Measurements from ENCODE around the gene PNMT. TPM values are rescaled to one million over a fixed set of nuclear protein-coding genes. Genes with fewer than 3 reads are reported as not detected.

PNMT gene
- total and polyA plus RNA-seq, 2 of the 13 experiments (the other 11 are each of a cell fraction or from before 2014, with no cell fraction given) = 0.25 TPM; not detected in 1

GRCh38 chr17:39674702-39675389 lies 6.6 kb downstream of the PNMT start (continued):
- TF ChIP-seq ZNF510 (CRISPR knock-in tag; IDR thresholded peaks at IDR 0.05; ENCODE audit: low read depth) = no peak
- 0 out of 2 replicates have a peak, but pooled peaks have one; percentile 41 for TF ChIP-seq REL (CRISPR knock-in tag; conservative IDR thresholded peaks at IDR 0.05)
- peak; percentile 38; the same call in 1 of the 2 replicates for TF ChIP-seq ATF7-NPFF (CRISPR knock-in tag; IDR thresholded peaks at IDR 0.05; ENCODE audit: low read depth)
- TF ChIP-seq HNRNPLL (IDR thresholded peaks at IDR 0.05; ENCODE audit: low read depth, low read length, poor library complexity, severe bottlenecking) = peak; percentile 47
- 0 out of 2 replicates have a peak, but pooled peaks have one; percentile 36 for TF ChIP-seq HDAC2 (CRISPR knock-in tag; IDR thresholded peaks at IDR 0.05)
- TF ChIP-seq NR2F6 (IDR thresholded peaks at IDR 0.05) = peak; percentile 63; the same call in 1 of the 2 replicates
- peak; percentile 75 for TF ChIP-seq NR2F6 (CRISPR knock-in tag; IDR thresholded peaks at IDR 0.05)
- 0 out of 2 replicates have a peak, but pooled peaks have one; percentile 53 for TF ChIP-seq ZNF136 (CRISPR knock-in tag; IDR thresholded peaks at IDR 0.05; ENCODE audit: low read depth)
- peak; percentile 50; the same call in 1 of the 2 replicates for TF ChIP-seq ZNF264 (CRISPR knock-in tag; IDR thresholded peaks at IDR 0.05)
- TF ChIP-seq ZNF350 (CRISPR knock-in tag; IDR thresholded peaks at IDR 0.05; ENCODE audit: borderline replicate concordance, low read depth) = no peak; the same call in 1 of the 2 replicates
- TF ChIP-seq HIVEP1 (CRISPR knock-in tag; IDR thresholded peaks at IDR 0.05) = no peak
- TF ChIP-seq XRCC5 (optimal IDR thresholded peaks at IDR 0.05; ENCODE audit: low read length) = peak; percentile 13
- TF ChIP-seq ZNF747 (CRISPR knock-in tag; IDR thresholded peaks at IDR 0.05; ENCODE audit: borderline replicate concordance) = peak; percentile 66; the same call in 1 of the 2 replicates
- TF ChIP-seq, protein P1, sequence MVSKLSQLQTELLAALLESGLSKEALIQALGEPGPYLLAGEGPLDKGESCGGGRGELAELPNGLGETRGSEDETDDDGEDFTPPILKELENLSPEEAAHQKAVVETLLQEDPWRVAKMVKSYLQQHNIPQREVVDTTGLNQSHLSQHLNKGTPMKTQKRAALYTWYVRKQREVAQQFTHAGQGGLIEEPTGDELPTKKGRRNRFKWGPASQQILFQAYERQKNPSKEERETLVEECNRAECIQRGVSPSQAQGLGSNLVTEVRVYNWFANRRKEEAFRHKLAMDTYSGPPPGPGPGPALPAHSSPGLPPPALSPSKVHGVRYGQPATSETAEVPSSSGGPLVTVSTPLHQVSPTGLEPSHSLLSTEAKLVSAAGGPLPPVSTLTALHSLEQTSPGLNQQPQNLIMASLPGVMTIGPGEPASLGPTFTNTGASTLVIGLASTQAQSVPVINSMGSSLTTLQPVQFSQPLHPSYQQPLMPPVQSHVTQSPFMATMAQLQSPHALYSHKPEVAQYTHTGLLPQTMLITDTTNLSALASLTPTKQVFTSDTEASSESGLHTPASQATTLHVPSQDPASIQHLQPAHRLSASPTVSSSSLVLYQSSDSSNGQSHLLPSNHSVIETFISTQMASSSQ (IDR thresholded peaks at IDR 0.05; ENCODE audit: low read depth) = peak; percentile 70
- TF ChIP-seq, protein P1 (CRISPR knock-in tag; IDR thresholded peaks at IDR 0.05; ENCODE audit: borderline replicate concordance) = peak; percentile 75; the same call in 1 of the 2 replicates
- no peak for TF ChIP-seq ZFP41 (CRISPR knock-in tag; IDR thresholded peaks at IDR 0.05; ENCODE audit: borderline replicate concordance)
- peak; percentile 71; the same call in 1 of the 2 replicates for TF ChIP-seq FOXA3 (CRISPR knock-in tag; IDR thresholded peaks at IDR 0.05)
- TF ChIP-seq PAF1 (CRISPR knock-in tag; IDR thresholded peaks at IDR 0.05) = no peak
- TF ChIP-seq DZIP1 (CRISPR knock-in tag; IDR thresholded peaks at IDR 0.05) = no peak
- TF ChIP-seq POGZ (CRISPR knock-in tag; IDR thresholded peaks at IDR 0.05) = no peak
- TF ChIP-seq ZNF292 (CRISPR knock-in tag; IDR thresholded peaks at IDR 0.05; ENCODE audit: borderline replicate concordance, low read depth) = no peak
- no peak for TF ChIP-seq RFX1 (IDR thresholded peaks at IDR 0.05)
- TF ChIP-seq NCOA2 (CRISPR knock-in tag; IDR thresholded peaks at IDR 0.05) = peak; percentile 65; the same call in 1 of the 2 replicates
- peak; percentile 88 for TF ChIP-seq GABPB1 (CRISPR knock-in tag; IDR thresholded peaks at IDR 0.05)
